Peyer's patch (tissue), 4 donors: ENCODE results near the gene ERI2.

Source experiments
- CTCF ChIP-seq, 6 experiments: fragments of 450-650 bp in 4 of 6; fragments of 200-600 bp in 2 of 6; sonication (generic) in 1 of 6; IDR thresholded peaks; one replicate each; pipeline ENCODE4 v1.5.1; 2017 to 2019; ENCODE audit warnings: antibody characterized with exemption in 6 of 6, mild to moderate bottlenecking in 3 of 6, moderate library complexity in 1 of 6
- POLR2A ChIP-seq, 2 donors: fragments of 450-650 bp; IDR thresholded peaks; one replicate each; pipeline ENCODE4 v1.5.1; 2017; ENCODE audit warnings: antibody characterized with exemption in 2 of 2, mild to moderate bottlenecking in 2 of 2, moderate library complexity in 2 of 2

- no peak for TF ChIP-seq CTCF (IDR thresholded peaks at IDR 0.05)
- no peak for TF ChIP-seq POLR2A (IDR thresholded peaks at IDR 0.05)
Measured at GRCh38 chr16:20781697-20782096, 24.6 kb downstream of the ERI2 start.
